Smooth muscle cell (in vitro differentiated cells): ENCODE measurements around the gene EPSTI1. TPM values are rescaled to one million over a fixed set of nuclear protein-coding genes. Genes with fewer than 3 reads are reported as not detected.

Experiments
- DNase-seq: peaks from one replicate; lab custom pipeline; 2025; ENCODE audit not compliant: unreplicated experiment; lab: John Stamatoyannopoulos, UW
- H2AFZ ChIP-seq: fragments of 200-600 bp; sonication (generic); 2 replicates; pipeline ENCODE4 v1.6.0; 2016; ENCODE audit warnings: antibody characterized with exemption, low read depth, mild to moderate bottlenecking
- H3F3A ChIP-seq: fragments of 200-600 bp; sonication (generic); 2 replicates; pipeline ENCODE4 v1.6.0; 2017; ENCODE audit warnings: antibody characterized with exemption, low read depth
- H3K27ac ChIP-seq: fragments of 200-600 bp; sonication (generic); 2 replicates; pipeline ENCODE4 v1.5.1; 2016; ENCODE audit warnings: low read depth, mild to moderate bottlenecking
- H3K27me3 ChIP-seq: fragments of 200-600 bp; sonication (generic); 2 replicates; pipeline ENCODE4 v1.6.1; 2016; ENCODE audit warnings: low read depth, mild to moderate bottlenecking
- H3K36me3 ChIP-seq: fragments of 200-600 bp; sonication (generic); 2 replicates; pipeline ENCODE4 v1.5.1; 2016; ENCODE audit warnings: low read depth
- H3K4me1 ChIP-seq: fragments of 200-600 bp; sonication (generic); 2 replicates; pipeline ENCODE4 v1.5.1; 2016; ENCODE audit warnings: low read depth
- H3K4me2 ChIP-seq: fragments of 200-600 bp; sonication (generic); 2 replicates; pipeline ENCODE4 v1.6.0; 2016; ENCODE audit warnings: mild to moderate bottlenecking
- H3K4me3 ChIP-seq: fragments of 200-600 bp; sonication (generic); 2 replicates; pipeline ENCODE4 v1.5.1; 2016; ENCODE audit warnings: mild to moderate bottlenecking
- H3K79me2 ChIP-seq: fragments of 200-600 bp; sonication (generic); 2 replicates; pipeline ENCODE4 v1.6.0; 2016; ENCODE audit warnings: low read depth, mild to moderate bottlenecking
- H3K9ac ChIP-seq: fragments of 200-600 bp; sonication (generic); 2 replicates; pipeline ENCODE4 v1.6.0; 2016; ENCODE audit warnings: low read depth
- H3K9me3 ChIP-seq: fragments of 200-600 bp; sonication (generic); replicated peaks from 2 replicates; pipeline ENCODE4 v1.5.1; 2016; ENCODE audit warnings: low read depth
- H4K20me1 ChIP-seq: fragments of 200-600 bp; sonication (generic); 2 replicates; pipeline ENCODE4 v1.6.0; 2016; ENCODE audit warnings: low read depth
- CTCF ChIP-seq: fragments of 200-600 bp; sonication (generic); IDR thresholded peaks from 2 replicates; pipeline ENCODE4 v1.5.1; 2017; ENCODE audit warnings: borderline replicate concordance, mild to moderate bottlenecking, antibody characterized with exemption; ENCODE audit not compliant: insufficient read depth, poor library complexity, severe bottlenecking
- WGBS: methylation state at CpG from one replicate; pipeline ENCODE4 v1.1.7; 2016; ENCODE audit warnings: low lambda C conversion rate; 5-methylcytosine and 5-hydroxymethylcytosine counted together
- polyA plus RNA-seq: library from polyadenylated mRNA; unstranded; fragments of >200 nt; fragmentation: Nextera tagmentation; extraction: Ambion mirVana; gene quantifications from 2 replicates; pipeline ENCODE4 v1.2.1, GENCODE V29; 2016
- total RNA-seq: library from RNA; depleted of rRNA; stranded (reverse); fragments of >200 nt; gene quantifications from 2 replicates; pipeline ENCODE4 v1.2.3, GENCODE V29; 2014

EPSTI1 gene
- total and polyA plus RNA-seq, 2 experiments from 2014 or later: 2.4 to 3.3 TPM

- 31% methylated on average over 1 of the region's 1 CpG for WGBS
- Histone ChIP-seq H3K79me2 (no peaks in the 10 kb centered on the region), H3K9me3 (no peaks in the 10 kb centered on the region), H3K4me3 (no peak overlapping the region), H4K20me1 (no peaks in the 10 kb centered on the region), H3K4me1 (no peaks in the 10 kb centered on the region), H3F3A (no peaks in the 10 kb centered on the region), H3K27ac (no peak overlapping the region), H3K27me3 (no peaks in the 10 kb centered on the region), H3K36me3 (no peaks in the 10 kb centered on the region), H3K9ac (no peak overlapping the region), H2AFZ (no peak overlapping the region), H3K4me2 (no peak overlapping the region)
- TF ChIP-seq CTCF: no peak
- DNase-seq: no peak
Measured at GRCh38 chr13:42946927-42947326, 45.1 kb downstream of the EPSTI1 start.

- no peaks in the 10 kb centered on the region for H3K9me3 ChIP-seq
- no peaks in the 10 kb centered on the region for H3K36me3 ChIP-seq
- H3K27ac ChIP-seq: no peak overlapping the region
- H3K4me3 ChIP-seq: no peak overlapping the region
- WGBS: 92% methylated on average over 3 of the region's 3 CpGs
- TF ChIP-seq CTCF: no peak
- no peak for DNase-seq
- H3K27me3 ChIP-seq: no peaks in the 10 kb centered on the region
- no peaks in the 10 kb centered on the region for H3F3A ChIP-seq
- H4K20me1 ChIP-seq: no peaks in the 10 kb centered on the region
- no peak overlapping the region for H3K9ac ChIP-seq
- no peak overlapping the region for H2AFZ ChIP-seq
- H3K79me2 ChIP-seq: no peaks in the 10 kb centered on the region
- H3K4me1 ChIP-seq: no peaks in the 10 kb centered on the region
- no peak overlapping the region for H3K4me2 ChIP-seq
Measured at GRCh38 chr13:42929886-42930535, 62.0 kb downstream of the EPSTI1 start.

GRCh38 chr13:42926555-42926954, 65.5 kb downstream of the EPSTI1 start:
- no peaks in the 10 kb centered on the region for H3F3A ChIP-seq
- peaks cover 5% of the 10 kb centered on the region for H3K4me1 ChIP-seq
- DNase-seq: no peak
- no peak overlapping the region for H2AFZ ChIP-seq
- H3K27me3 ChIP-seq: no peaks in the 10 kb centered on the region
- H3K9me3 ChIP-seq: no peaks in the 10 kb centered on the region
- no peak overlapping the region for H3K4me2 ChIP-seq
- H3K36me3 ChIP-seq: no peaks in the 10 kb centered on the region
- no peak for TF ChIP-seq CTCF
- H3K27ac ChIP-seq: no peak overlapping the region
- no peak overlapping the region for H3K9ac ChIP-seq
- H3K79me2 ChIP-seq: no peaks in the 10 kb centered on the region
- no peak overlapping the region for H3K4me3 ChIP-seq
- 54% methylated on average over 2 of the region's 2 CpGs for WGBS
- no peaks in the 10 kb centered on the region for H4K20me1 ChIP-seq

GRCh38 chr13:42926043-42926442, 66.0 kb downstream of the EPSTI1 start:
- H3K4me2 ChIP-seq: no peak overlapping the region
- H3K36me3 ChIP-seq: no peaks in the 10 kb centered on the region
- H3F3A ChIP-seq: no peaks in the 10 kb centered on the region
- H2AFZ ChIP-seq: no peak overlapping the region
- DNase-seq: no peak
- peaks cover 5% of the 10 kb centered on the region for H3K4me1 ChIP-seq
- no peaks in the 10 kb centered on the region for H3K27me3 ChIP-seq
- H3K9me3 ChIP-seq: no peaks in the 10 kb centered on the region
- no peak overlapping the region for H3K9ac ChIP-seq
- H3K79me2 ChIP-seq: no peaks in the 10 kb centered on the region
- no peak for TF ChIP-seq CTCF
- 95% methylated on average over 3 of the region's 3 CpGs for WGBS
- H3K4me3 ChIP-seq: no peak overlapping the region
- H3K27ac ChIP-seq: no peak overlapping the region
- no peaks in the 10 kb centered on the region for H4K20me1 ChIP-seq
